Epithelial cell of esophagus (primary cell): Measurements from ENCODE around the gene PHKG2.

Experiments used
- DNase-seq: peaks from one replicate; pipeline ENCODE4 v3.0.0; 2010; ENCODE audit warnings: low read depth
- H3K4me3 ChIP-seq: 2 replicates; pipeline ENCODE4 v1.5.1; 2011; ENCODE audit warnings: mild to moderate bottlenecking, low read length, control low read depth
- TF ChIP-seq, protein P1 (sequence below): IDR thresholded peaks from 2 replicates; pipeline ENCODE4 v1.5.1; 2011; ENCODE audit warnings: low read depth, mild to moderate bottlenecking, low read length, control low read depth, inconsistent platforms; ENCODE audit not compliant: insufficient read depth; ENCODE audit errors: missing control alignments

The PHKG2 gene

DNA sequence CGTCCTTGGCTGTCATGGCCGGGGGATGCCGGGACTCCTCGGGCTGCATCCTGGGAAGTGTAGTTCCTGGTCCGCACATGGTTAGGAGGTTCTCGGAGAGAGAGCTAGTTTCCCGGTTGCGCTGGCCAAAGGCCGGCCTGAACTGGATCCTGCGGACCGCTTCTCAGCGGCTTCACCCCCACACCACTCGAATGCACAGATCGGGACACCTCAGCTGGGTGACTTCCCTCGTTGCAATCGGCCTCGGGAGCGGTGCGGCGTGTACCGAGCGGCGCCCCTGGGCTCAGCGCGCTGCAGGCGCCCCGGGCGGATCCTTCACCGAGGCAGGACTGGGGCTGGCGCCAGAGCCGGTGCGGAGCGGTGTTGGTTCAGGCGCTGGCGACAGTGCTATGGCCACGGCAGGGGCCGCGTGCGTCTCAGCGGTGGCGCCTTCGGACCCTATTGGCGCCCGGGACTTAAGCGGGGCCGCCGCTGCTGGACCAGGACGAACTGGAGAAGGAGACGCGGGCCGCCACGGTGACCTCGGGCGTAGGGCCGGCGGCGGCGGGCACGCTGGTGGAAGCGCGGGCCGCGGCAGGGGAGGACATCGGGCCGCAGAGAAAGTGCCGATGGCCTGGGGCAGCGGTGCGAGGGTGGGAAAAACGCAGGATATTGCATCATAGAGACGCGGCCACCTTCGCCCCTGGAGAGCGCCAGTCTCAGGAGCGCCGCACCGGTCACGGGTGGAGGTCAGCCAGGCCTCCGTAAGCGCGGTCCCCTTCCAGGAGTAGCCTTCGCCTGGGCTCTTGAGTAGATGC lies 27.4 kb downstream of the PHKG2 start:
- TF ChIP-seq, protein P1, sequence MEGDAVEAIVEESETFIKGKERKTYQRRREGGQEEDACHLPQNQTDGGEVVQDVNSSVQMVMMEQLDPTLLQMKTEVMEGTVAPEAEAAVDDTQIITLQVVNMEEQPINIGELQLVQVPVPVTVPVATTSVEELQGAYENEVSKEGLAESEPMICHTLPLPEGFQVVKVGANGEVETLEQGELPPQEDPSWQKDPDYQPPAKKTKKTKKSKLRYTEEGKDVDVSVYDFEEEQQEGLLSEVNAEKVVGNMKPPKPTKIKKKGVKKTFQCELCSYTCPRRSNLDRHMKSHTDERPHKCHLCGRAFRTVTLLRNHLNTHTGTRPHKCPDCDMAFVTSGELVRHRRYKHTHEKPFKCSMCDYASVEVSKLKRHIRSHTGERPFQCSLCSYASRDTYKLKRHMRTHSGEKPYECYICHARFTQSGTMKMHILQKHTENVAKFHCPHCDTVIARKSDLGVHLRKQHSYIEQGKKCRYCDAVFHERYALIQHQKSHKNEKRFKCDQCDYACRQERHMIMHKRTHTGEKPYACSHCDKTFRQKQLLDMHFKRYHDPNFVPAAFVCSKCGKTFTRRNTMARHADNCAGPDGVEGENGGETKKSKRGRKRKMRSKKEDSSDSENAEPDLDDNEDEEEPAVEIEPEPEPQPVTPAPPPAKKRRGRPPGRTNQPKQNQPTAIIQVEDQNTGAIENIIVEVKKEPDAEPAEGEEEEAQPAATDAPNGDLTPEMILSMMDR, result no peak
- peak overlapping the region; percentile 77 for H3K4me3 ChIP-seq
- DNase-seq, result peak; percentile 73

DNA sequence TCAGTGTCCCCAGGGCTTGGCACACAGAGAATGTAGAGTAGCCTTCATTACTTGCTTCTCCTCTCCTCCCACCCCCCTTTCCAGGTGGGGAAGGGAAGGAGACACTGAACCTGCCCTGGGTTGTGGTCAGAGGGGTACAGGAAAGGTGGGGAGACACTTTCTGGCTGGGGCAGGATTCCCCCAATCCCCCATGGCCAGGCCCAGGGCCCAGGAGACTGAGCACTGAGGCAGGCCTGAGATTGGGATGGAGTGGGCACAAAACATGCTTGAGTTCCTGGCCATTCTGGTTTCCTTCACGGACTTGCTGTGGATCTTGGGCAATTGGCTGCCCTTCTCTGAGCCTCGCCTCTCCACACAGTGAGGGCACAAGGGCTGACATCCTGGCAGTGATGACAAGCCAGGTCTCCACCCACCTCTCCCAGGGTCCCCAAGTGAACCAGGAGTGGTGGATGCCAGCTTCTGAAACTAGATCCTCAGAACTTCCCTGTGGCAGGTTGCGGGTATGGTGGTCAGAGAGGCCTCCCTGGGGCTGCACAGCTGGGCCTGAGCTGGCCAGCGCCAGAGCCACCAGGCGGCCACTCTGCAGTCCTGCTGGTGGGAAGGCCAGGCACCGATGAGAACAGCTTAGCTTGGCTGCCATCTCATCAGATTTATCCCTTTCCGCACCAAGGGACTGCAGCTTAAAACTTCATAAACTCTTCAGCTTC lies 29.5 kb downstream of the PHKG2 start:
- TF ChIP-seq, protein P1, result no peak
- no peak for DNase-seq

DNA sequence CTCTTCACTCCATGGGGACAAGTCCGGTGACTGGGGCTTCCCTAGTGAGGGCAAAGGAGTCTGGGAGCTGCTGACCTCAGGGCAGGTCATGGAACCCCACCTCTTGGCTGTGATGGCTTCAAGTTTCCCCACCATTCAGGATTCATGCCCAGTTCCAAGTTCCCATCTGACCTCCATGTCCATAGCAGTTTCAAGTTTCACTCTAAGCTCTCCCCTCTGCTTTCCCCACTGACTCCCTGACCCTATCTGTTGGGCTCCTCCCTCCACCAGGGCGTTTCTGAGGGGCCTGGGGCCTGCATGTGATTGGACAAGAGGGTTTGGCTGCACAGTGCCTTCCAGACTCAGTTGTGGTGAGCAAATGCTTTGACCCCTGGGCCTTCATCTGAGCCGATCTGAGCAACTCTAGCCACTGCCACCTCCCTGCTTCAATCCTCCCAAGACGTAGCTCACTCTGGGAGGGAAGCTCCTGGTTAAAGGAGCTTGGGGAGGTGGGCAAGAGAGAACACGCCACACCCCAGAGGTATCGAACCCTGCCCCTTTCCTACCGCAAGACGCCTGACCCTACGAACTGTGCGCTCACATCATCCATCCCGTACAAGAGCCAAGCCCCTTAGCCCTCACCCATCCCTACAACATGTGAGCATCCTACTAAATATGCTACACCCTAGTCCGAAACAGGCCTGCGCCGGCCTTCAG lies 30.5 kb downstream of the PHKG2 start:
- no peak for DNase-seq
- TF ChIP-seq, protein P1, result no peak
- H3K4me3 ChIP-seq, result no peak overlapping the region

More for the DNA sequence above, 29.5 kb downstream of the PHKG2 start:
- no peak overlapping the region for H3K4me3 ChIP-seq

DNA sequence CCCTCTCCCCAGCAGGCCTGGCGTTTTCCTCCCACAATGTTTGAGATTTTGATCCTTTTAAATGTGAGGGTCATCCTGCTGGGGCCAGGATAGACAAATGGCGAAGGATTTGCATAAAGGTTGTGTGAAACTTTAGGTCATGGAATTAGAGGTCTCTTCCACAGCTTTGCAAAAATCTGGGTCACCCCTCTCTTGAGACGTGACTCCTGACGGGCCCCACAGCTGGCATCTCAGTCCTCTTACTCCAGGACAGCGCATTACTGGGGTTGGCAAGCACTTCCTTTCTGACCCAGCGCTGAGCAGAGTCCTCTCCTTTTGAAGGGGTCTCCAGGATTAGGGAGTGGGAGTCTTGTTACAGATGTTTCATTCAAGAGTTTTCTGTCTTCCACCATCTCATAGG lies 31.4 kb downstream of the PHKG2 start:
- DNase-seq, result no peak
- TF ChIP-seq, protein P1, result no peak
- no peak overlapping the region for H3K4me3 ChIP-seq

DNA sequence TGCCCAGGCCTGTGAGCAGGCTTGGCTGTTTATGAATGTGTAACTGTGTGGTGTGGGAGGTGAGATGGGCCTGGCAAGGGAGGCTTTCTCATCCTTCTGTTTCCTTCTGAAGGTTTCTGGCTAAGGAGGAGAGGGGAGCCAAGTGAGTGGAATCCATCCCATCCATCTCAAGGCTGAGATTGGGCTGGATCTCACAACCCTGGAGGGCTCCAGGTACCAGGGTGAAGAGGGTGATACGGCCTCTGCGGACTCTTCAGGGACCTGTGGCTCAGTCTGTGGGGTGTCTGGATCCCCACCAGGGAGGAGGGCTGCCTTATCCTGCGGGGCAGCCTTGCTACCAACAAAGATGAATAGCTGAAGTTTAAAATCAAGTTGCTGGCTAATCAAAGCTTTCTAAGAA lies 31.8 kb downstream of the PHKG2 start:
- H3K4me3 ChIP-seq, result no peak overlapping the region
- TF ChIP-seq, protein P1, result no peak
- no peak for DNase-seq

DNA sequence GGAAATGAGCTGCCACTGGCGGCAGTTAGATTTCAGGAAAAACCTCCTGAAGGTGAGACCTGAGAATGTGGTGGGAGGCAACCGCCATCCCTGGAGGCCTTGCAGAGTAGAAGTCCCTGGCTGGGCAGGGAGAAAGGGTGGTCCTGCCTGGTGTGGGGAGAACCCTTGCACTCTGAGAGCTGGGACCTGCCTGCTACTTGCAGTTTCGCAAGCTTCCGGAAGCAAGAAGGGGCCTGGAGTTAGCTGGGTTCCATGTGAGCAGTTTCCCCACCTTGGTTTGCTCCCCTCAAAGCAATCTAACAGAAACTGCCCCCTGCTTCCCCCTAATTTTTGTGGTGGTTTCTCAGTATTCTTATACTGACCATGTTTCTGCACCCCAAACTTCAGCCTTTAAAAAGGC lies 32.3 kb downstream of the PHKG2 start:
- DNase-seq, result no peak
- TF ChIP-seq, protein P1, result no peak

More for the DNA sequence above, 32.3 kb downstream of the PHKG2 start:
- no peak overlapping the region for H3K4me3 ChIP-seq
